Hepatocyte (in vitro differentiated cells): ENCODE results near the gene ADPGK.
"Not testable (repeated sequence)": the region's sequence is repeated elsewhere in the genome, so short reads cannot be mapped to it uniquely, and the experiment has no call there.

Experiments used
- CTCF ChIP-seq: fragments of 200-600 bp; sonication (generic); IDR thresholded peaks from 2 replicates; pipeline ENCODE4 v1.5.1; 2016; ENCODE audit warnings: antibody characterized with exemption, mild to moderate bottlenecking; ENCODE audit not compliant: poor library complexity
- EZH2 ChIP-seq: fragments of 200-600 bp; sonication (generic); IDR thresholded peaks from 2 replicates; pipeline ENCODE4 v1.6.1; 2016; ENCODE audit warnings: antibody characterized with exemption, mild to moderate bottlenecking, borderline replicate concordance

GRCh38 chr15:72807346-72807745 lies 23.8 kb upstream of the ADPGK start:
- not testable (repeated sequence) for TF ChIP-seq CTCF, EZH2
